Fibroblast of villous mesenchyme (primary cell): ENCODE measurements around the gene KCNQ1OT1. TPM values are rescaled to one million over a fixed set of nuclear protein-coding genes. Genes with fewer than 3 reads are reported as not detected.

Experiments
- DNase-seq: peaks from one replicate; pipeline ENCODE4 v3.0.0-alpha.2; 2010; ENCODE audit warnings: low read depth
- H3K4me3 ChIP-seq: 2 replicates; pipeline ENCODE4 v1.5.1; 2011; ENCODE audit warnings: low read depth, mild to moderate bottlenecking, low read length
- total RNA-seq: library from RNA; depleted of rRNA; stranded (reverse); fragments of >200 nt; gene quantifications from 2 replicates; pipeline ENCODE4 v1.2.3, GENCODE V29; 2012
- TF ChIP-seq, protein P1 (sequence below): IDR thresholded peaks from 2 replicates; pipeline ENCODE4 v1.5.1; 2012; ENCODE audit warnings: low read depth, mild to moderate bottlenecking, low read length; ENCODE audit not compliant: insufficient read depth

The KCNQ1OT1 gene
- 6.0 and 6.1 TPM in 2 replicates for total RNA-seq

DNA sequence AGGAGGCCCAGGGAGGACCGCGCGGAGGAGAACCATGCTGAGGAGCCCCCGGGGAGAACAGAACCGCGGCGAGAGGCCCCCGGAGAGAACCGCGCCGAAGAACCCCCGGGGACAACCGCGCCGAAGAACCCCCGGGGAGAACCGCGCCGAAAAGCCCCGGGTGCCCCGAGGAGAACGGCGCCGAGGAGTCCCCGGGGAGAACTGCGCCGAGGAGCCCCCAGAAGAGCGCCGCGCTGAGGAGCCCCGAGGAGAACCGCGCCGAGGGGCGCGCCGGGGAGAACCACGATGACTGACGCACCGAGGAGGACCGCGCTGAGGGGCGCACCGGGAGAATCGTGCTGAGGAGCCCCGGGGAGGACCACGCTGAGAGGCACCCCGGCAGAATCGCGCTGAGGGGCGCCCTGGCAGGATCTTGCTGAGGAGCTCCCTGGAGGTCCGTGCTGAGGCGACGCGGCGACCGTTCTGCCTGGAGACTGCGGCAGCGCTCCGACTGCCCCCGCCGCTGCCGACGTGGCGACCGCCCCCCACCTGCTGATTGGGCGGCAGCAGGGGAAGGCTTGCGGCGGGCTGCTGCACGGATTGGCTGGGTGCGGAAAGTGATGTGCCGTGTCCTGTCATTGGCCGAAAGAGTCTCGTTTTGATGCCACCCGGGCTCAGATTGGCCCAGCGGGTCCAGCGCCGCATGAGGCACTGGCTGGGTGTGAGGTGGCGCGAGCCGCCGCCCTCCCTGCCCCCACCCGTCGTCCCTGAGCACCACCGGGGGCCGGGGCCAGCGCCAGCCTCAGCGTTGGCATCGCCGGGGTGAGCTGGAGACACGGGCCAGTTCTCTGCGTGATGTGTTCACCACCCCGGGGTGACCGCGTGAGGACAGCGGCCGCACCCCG lies at the start of gene KCNQ1OT1:
Gene KCNQ1OT1 (minus strand): TSS at position 464 of the 884 bp plus-strand sequence.
- TF ChIP-seq, protein P1, sequence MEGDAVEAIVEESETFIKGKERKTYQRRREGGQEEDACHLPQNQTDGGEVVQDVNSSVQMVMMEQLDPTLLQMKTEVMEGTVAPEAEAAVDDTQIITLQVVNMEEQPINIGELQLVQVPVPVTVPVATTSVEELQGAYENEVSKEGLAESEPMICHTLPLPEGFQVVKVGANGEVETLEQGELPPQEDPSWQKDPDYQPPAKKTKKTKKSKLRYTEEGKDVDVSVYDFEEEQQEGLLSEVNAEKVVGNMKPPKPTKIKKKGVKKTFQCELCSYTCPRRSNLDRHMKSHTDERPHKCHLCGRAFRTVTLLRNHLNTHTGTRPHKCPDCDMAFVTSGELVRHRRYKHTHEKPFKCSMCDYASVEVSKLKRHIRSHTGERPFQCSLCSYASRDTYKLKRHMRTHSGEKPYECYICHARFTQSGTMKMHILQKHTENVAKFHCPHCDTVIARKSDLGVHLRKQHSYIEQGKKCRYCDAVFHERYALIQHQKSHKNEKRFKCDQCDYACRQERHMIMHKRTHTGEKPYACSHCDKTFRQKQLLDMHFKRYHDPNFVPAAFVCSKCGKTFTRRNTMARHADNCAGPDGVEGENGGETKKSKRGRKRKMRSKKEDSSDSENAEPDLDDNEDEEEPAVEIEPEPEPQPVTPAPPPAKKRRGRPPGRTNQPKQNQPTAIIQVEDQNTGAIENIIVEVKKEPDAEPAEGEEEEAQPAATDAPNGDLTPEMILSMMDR, result no peak
- DNase-seq, result peak; percentile 94
- H3K4me3 ChIP-seq, result peak within 1 kb of the TSS; percentile 80

- no peak overlapping the region for H3K4me3 ChIP-seq
- no peak for DNase-seq
- TF ChIP-seq, protein P1, result no peak
These were observed 49.2 kb upstream of the KCNQ1OT1 start for GRCh38 chr11:2748814-2749554.

DNA sequence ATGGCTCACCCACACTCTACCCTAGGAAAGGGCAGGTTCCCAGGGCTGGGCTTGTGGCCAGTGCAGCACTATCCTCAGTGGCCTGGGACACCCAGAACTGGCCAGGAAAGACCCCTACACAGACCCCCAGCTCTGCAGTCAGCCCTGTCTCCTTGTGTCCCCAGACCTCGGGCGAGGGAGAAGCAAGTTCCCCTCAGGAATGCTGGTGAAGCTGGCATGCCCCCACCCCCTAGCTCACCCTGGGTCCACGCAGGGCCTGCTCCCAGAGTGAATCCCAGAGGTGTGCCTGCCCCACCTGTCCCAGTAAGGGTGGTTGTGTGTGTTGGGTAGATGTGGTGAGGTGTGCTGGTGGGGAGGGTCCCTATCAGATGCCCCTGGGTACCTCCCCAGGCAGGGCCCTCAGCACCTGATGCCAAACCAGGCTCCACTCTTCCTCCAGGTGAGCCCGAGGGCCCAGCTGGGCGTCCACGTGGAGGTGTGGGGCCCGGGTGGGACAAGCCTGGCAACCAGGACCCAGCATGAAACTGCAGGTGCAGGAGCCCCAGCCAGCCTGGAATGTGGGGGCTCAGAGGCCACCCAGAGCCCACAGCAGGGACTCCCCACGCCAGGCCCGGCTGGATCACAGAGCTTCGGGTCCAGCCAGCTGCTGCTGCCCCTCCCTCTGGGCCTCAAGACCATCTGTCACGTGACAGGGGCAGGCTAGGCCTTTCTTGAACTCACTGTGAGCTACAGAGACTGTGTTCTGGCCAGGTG lies 48.4 kb upstream of the KCNQ1OT1 start:
- H3K4me3 ChIP-seq, result no peak overlapping the region
- TF ChIP-seq, protein P1, result no peak
- DNase-seq, result no peak

GRCh38 chr11:2747248-2748027 lies 47.6 kb upstream of the KCNQ1OT1 start:
- TF ChIP-seq, protein P1, result no peak
- DNase-seq, result peak; percentile 45
- H3K4me3 ChIP-seq, result no peak overlapping the region

GRCh38 chr11:2746401-2747247 lies 46.8 kb upstream of the KCNQ1OT1 start:
- TF ChIP-seq, protein P1, result no peak
- H3K4me3 ChIP-seq, result no peak overlapping the region
- no peak for DNase-seq
